Measurements from ENCODE around the gene JPH3.
"Not testable (repeated sequence)": the region's sequence is repeated elsewhere in the genome, so short reads cannot be mapped to it uniquely, and the experiment has no call there.

JPH3 gene

DNA sequence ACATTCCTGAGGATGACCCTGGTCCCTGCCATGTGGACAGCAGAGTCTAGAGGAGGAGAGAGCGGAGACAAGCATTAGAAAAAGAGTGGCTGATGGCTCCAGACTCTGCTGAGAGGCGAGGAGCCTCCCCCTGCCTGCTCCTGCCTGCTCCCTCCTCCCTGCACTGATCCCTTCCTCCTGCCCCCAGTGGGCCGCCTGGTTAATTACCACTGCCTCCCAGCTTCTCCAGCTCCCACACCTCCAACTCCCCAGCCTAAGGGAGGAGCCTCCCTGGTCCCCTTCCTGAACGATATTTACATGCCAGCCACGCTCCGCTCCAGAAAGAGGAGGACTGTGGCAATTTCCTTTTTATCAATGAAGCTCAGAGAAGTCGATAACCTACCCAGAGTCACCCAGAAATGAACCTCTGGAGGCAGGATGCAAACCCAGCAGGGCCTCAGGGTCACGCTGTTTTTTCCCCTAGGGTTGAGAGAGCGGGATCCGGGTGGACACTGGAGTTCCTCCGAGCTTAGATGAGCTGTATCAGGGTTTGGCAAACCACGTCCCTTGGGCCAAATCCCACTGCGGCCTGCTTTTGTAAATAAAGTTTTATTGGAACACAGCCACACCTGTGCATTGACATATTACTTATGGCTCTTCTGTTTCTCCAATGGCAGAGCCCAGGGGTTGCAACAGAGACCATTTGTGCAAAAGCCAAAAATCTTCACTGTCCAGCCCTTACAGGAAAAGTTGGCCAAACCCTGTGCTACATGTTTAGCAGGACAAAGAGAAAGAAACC, 27.1 kb upstream of the JPH3 start:
- DNase-seq (ENCODE audit: low spot score) = no peak

DNA sequence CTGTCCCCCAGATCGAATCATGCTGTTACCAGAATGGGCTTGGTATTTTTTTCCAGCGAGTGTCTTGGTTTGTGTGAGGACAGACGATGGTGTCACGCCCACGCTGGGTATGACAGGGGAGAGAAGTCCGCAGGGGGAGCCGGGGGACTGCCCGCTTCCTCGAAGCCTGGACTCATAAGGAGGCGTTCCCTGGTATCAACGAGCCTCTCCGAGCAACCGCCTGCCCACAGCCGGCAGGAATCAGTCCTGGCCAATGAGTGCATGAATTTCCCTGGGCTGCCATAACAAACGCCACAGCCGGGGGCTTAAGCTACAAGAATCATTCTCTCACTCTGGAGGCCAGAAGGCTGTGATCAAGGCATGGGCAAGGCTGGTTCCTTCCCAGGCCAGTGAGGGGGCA, 26.1 kb upstream of the JPH3 start:
- no peak for DNase-seq (ENCODE audit: low spot score)

DNA sequence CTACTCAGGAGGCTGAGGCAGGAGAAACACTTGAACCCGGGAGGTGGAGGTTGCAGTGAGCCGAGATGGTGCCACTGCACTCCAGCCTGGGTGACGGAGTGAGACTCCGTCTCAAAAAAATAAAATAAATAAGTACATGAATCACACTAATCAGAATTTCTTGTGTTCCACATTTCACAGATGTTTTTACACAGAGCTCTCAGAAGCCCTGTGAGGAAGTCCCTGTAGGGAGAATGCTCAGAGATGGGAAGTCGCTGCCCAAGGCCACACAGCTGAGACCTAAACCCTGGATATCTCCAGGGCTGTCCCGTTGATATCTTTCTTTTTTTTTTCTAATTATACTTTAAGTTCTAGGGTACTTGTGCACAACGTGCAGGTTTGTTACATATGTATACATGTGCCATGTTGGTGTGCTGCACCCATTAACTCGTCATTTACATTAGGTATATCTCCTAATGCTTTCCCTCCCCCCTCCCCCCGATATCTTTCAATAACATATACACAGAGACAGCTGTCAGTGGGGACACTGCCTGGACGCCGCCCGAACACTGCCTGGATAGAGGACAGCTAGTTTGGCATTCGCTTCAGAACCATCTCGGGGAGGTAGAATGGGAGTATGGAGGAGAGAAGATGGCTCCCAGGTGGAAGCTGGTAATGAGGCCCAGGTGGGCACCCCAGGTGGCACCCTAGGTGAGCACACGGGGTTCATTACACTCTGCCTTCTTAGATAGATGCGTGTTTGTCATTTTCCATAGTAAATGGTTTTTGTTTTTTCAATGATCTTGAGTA, 24.0 kb upstream of the JPH3 start:
- not testable (repeated sequence) for DNase-seq (ENCODE audit: low spot score)

DNA sequence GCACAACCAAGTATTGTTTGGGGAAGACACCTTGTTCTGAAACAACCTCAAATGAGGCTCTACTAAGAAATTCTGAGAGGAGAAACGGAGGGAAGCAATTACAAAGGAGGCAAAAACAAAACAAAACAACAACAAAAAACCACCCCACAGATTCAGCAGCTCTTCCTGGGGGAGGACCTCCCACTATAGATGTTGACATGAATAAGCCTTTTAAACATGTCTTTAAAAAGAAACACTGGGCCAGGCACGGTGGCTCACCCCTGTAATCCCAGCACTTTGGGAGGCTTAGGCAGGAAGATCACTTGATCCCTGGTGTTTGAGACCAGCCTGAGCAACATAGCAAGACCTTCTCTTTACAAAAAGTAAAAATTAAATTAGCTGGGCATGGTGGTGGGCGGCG, 22.6 kb upstream of the JPH3 start:
- no peak for DNase-seq (ENCODE audit: low spot score)

DNA sequence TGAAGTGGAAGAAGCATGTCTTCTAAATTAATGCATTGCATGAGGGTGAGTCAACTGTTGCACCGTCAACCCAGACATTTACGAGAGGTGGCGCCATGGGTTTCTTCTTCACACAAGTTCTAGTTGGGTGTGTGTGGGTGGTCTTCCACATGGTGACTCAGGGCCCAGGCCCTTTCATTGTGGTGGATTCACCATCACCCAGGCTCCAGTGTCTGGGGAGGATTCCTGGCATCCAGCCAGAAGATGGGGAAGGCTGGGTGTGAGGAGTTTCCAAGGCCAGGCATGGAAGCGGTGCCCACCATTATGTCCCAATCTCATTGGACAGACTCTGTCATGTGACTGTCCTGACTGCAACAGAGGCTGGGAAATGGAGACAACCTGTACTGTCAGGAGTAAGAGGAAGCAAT, 21.4 kb upstream of the JPH3 start:
- no peak for DNase-seq (ENCODE audit: low spot score)

DNA sequence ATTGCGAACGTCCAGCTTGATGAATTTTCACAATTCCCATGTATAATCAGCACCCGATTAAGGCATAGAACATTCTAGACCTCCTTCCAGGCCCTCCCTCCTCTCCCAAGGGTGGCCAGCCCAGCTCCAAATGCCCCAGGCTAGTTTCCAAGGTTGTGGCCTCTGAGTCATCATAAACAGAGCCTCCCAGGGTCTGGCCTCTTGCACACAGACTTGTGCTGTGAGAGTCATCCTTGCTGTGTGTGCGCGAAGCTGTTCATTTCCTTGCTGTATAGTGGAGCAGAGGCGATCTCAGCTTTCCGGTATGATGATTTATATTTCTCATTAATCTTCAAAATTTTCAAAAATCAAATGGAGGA, 20.5 kb upstream of the JPH3 start:
- DNase-seq (ENCODE audit: low spot score) = no peak

DNA sequence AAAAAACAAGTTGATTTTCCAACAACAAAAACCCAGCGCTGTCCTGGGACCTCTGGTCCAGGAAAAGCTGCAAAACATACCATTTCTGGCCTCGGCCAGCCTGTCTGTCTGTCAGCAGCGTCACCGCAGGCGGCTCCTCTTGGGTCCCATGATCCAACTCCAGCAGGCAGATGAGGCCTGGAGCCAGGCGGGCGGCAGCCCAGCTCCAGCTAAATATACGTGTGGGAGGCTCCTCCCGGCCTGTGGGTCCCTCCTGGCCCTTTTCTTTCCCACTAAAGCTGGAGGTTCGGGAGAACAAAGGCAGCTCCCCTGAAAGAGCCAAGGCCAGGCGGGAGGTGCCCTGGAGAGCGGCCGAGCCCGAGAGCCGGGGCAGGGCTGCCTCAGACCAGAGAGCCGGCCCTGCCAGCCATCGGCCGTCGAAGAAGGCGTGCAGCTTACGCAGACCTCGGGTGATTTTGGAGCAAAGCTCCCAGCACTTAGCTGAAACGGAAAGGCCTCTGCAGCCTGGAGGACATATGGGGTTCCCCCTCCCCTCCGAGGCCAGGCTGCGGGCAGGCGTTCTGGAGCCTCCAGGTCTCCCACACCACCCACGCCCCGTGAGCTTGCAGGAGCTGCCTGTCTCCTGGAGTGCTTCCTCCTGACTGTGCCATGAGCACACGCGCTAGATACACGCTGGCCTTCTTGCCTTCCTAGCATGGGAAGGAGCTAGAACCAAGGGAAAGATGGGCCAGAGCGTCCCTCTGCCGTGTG, 19.9 kb upstream of the JPH3 start:
- no peak for DNase-seq (ENCODE audit: low spot score)

DNA sequence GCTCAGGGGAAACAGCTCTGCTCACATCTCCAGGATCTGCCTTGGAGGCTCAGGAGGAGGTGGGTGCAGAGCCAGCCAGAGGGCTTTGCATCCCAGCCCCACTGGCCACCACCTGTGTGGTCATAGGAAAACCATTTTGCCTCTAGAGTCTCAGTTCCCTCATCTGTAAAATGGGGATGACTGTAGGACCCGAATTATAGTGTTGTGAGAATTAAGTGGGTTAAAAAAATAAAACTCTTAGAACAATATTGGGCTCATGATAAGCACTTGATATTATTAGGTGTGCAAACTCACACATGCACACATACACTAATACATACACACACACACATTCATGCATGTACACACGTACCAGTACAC, 19.4 kb upstream of the JPH3 start:
- DNase-seq (ENCODE audit: low spot score) = no peak

DNA sequence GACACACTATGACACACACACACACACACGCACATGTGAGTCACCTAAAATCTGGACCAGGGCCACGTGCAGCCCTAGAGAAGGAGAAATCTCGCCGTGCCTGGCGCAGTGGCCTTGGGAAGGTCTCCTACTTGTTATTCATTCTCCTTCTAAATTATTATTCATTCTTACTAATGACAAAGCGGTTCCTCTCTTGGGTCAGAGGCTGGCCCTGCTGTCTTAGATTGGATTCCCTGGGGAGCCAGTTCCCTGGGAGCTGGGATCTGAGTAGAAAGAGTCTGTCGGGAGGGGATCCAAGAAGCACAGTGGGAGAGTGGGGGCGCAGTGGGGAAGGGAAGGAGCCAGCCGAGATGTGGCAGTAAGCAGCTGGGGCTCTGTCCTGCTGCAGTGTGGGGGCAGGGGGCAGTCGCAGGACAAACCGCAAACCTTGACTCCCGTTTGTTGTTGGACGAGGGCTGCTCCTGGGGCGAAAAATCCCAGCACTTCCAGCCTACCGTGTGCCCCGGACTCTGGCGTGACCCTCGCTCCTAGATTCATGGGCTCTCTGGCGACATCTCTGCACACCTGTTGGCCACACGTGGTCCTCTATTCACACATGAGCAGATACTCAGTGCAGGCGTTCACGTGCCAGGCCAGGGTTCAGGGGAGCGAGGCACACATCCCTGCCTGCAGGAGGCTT, 18.7 kb upstream of the JPH3 start:
- DNase-seq (ENCODE audit: low spot score) = no peak

DNA sequence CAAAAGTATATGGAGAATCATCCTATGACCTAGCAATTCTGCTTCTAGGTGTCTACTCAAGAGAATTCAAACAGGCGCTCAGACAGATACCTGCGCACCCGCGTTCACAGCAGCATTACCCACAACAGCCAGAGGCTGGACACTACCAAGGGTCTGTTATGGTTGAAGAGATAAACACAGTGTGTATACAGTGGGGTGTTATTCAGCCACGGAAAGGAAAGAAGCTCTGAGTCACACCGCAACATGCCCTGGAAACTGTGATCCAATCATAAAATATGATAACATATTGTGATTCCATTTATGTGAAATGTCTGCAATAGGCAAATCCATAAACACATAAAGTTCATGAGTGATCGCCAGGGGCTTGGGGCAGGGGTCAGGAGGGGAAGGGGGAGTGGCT, 18.0 kb upstream of the JPH3 start:
- DNase-seq (ENCODE audit: low spot score) = no peak

DNA sequence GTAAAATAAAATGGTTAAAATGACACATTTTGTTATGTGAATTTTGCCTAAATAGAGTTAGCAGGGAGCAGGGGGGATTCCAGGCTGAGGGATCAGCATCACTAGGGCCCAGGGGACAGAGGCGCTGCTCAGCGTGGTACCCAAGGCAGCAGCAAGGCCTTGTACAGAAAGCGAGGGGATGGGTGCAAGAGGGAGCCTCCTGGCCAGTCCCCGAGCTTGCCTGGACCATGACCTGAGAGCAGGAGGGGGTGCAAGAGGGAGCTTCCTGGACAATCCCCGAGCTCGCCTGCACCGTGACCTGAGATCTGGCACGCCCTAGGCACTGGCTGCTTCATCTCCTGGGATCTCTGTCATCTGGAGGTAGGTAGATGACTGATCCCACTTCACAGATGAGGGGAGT, 17.3 kb upstream of the JPH3 start:
- no peak for DNase-seq (ENCODE audit: low spot score)

DNA sequence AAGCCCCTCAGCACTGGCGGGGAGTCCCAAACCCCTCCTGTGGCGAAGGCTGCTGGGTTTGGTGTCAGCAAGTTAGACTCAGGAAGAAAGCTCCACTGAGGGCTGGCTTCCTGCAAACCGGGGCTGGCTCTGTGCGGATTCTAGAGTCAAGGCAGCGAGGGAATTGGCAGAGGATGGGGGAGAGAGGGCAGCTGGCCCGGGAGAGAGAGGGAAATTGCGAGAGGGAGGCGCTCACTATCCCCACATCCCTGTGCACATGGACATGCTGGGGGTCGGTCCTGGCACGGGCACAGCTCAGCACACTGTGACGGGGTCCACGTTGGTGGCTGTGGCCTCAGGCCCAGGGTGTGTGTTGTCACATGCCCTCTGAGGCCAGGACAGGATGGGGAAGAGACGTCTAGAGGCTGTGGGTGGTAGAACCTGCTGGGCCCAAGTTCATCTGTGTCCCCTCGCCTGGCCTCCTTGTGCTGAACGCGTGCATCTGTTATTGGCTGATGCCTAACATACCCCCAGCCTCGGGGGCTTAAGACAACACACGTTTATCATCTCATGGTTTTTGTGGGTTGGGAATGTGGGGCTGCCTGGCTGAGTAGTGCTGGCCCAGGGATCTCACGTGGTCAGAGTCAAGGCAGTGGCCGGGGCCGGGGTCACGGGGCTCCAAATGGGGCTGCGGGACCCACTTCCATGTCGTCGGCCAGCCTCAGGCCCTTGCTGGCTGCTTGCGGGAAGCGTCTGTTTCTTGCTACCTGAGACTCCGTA, 16.7 kb upstream of the JPH3 start:
- DNase-seq (ENCODE audit: low spot score) = no peak

DNA sequence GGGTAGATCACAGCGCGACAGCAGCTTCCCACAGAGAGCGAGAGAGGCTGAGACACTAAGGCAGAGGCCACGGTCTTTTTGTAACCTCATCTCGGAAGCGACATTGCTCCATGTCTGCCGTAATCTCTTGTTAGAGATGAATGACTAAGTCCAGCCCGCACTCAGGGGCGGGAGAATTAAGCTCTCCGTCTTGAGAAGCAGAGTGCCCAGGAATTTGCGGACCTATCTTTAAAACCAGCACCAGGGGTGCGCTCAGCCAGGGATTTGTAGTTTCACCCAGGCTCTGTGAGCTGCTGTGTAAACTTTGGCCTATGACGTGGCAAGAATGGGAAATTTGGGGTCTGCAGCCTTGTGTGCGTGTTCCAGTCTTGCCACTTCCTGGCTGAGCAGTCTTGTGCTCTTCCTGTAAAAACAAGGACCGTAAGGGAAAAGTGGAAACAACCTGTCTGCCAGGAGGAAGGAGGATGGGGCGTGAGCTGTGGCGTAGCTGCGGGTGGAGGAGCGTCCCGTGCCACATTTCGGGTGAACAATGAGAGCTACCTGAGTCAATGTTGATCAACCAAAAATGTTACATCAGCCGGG, 16.0 kb upstream of the JPH3 start:
- no peak for DNase-seq (ENCODE audit: low spot score)

DNA sequence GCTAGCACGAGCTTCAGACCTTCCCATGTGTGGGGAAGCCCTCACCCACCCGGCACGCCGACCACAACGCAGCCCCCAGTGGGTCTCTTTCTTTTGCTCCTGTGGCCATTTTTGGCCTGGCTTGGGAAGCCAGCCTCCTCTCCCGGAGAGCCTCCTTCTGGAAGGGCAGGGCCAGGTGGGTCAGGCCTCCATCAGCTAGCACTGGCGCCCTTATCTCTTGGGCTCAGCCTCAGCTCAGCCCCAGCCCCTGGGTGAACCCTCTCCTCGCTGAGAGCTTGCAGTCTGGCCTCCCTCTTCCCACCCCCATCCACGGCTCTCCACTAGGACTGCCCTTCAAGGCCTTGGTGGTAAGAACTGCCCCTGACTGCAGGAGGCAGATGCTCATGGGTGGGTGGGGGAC, 14.7 kb upstream of the JPH3 start:
- DNase-seq (ENCODE audit: low spot score) = no peak

DNA sequence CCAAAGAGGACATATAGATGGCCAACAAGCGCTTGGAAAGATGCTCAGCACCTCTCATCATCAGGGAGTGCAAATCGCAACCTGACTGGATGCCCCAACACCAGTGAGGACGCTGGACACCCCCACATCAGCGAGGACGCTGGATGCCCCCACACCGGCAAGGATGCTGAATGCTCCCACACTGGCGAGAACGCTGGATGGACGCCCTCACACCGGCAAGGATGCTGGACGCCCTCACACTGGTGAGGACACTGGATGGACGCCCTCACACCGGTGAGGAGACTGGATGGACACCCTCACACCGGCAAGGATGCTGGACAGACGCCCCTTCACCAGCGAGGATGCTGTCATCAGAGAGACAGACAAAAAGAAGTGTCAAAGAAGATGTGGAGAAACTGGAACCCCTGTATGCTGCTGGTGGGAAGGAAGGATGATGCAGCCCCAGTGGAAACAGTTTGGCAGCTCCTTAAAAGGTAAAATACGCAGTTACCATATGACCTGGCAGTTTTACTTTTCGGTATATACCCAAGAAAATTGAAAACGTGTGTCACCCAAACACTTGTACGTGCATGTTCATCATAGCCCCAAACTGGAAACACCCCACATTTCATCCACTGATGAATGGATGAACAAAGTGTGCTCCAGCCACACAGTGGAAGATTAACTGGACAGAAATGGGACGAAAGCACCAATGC, 10.1 kb upstream of the JPH3 start:
- no peak for DNase-seq (ENCODE audit: low spot score)

DNA sequence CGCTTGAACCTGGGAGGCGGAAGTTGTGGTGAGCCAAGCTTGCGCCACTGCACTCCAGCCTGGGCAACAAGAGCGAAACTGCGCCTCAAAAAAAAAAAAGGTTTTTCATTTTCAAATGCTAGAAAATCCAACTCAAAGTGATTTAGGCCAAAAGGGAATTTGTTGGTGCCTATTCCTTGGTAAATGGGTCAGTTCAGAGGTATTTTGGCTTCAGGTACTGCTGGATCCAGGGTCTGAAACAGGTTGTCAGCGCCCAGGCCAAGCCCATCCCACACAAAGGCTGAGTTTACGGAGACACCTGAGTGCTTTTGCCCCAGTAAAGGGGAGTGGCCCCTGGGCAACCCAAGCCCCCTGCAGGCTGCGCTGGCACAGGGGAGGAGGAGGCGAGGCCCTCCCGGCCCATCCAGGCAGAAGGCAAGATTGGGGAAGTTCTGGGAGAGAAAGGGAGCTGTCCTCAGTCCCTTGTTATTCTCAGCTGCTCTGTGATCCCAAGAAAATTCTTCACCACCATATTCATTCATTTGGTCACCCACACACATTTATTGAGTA, 8.5 kb upstream of the JPH3 start:
- no peak for DNase-seq (ENCODE audit: low spot score)

DNA sequence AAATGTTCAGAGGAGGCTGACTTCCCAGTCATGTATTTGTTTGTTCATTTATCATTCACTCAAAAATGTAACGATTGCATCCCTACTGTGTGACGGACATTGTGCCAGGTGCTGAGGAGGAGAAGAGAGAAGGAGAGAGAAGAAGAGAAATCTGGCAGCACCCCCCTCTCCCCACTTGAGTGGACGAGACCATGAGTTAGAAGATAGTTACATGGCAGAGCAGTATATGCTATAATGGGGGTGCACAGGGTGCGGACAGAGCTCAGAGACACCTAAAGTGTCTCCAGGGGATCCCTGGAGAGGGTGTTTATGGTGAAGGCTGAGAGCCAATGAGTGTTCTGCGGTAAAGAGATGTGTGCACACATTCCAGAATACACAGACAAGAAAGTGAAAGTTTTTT, 6.6 kb upstream of the JPH3 start:
- DNase-seq (ENCODE audit: low spot score) = no peak

DNA sequence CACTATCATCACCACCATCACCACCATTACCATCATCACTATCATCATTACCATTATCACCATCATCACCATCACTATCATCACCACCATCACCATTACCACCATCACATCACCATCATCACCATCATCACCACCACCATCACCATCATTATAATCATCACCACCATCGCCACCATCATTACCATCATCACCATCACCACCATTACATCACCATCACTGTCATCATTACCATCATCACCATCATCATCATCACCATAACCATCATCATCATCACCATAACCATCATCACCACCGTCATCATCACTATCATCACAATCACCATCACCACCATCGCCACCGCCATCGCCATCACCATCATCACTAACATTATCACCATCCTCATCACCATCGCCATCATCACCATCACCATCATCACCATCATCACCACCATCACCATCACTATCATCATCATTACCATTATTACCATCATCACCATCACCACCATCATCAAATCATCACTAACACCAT, 4.9 kb upstream of the JPH3 start:
- no peak for DNase-seq (ENCODE audit: low spot score)

DNA sequence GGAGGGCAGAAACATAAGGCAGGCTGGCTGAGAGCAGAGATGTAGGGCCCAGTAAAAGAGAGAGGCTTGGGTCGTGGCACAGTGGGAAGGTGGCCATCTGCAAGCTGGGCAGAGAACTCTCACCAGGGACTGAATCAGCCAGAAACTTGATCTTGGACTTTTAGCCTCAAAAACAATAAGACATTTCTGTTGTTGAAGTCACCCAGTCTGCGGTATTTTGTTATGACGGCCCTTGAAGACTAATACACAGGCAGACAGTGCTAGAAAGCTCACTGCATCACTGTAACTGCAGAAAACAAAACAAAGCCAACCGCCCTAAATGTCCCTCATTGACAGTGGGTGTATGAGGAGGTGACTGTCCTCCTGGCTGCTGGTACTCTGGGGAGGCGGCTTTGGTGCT, 3.9 kb upstream of the JPH3 start:
- DNase-seq (ENCODE audit: low spot score) = no peak

DNA sequence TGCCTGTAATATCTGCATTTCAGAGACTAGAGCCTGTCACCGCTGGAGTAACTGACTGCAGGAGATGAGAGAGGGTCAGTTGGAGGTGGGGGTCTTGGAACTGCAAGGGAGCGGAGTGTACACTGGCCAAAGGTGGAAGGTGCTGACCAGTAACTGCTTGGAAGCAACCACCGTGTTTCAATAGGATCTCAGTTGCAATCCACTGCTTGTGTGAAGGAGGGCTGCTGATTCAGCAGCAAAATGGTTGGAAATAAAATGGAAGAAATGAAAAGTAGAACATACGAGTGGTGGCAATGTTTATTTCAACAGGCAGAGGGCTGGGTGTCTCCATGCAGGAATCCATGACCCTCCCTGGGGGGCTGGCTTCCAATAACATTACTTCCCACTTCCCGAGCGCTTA, 2.1 kb upstream of the JPH3 start:
- no peak for DNase-seq (ENCODE audit: low spot score)

All from CD4-positive, alpha-beta T cell treated with Interleukin-15 for 4 hours (primary cell).